ENCODE measurements around the gene MYOT.

MYOT gene

DNA sequence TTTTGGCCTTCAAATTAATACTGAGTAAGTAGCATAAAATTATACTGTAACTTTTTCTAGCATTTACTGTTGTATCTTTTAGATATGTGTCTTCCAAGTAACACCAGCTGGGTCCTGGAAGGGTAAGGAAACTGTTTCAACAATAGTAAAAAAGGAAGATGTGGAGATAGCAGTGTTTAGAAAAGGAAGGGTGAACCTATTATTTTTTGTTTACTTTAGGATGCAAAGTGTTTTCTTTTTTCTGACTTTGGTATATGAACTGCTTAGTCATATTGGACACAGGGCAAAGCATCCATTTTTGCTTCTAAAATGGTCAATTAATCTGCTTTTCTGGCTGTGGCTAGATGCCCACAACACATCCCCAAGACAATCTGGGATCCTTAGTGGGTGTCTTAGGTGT is 26.9 kb downstream of the MYOT start:
- no peaks in the 10 kb centered on the region for H3F3A ChIP-seq (ENCODE audit: insufficient read depth, low read length)
- TF ChIP-seq EZH2 (optimal IDR thresholded peaks at IDR 0.05; ENCODE audit: low read depth, low read length) (no peak), EZH2phosphoT487 (IDR thresholded peaks at IDR 0.05; ENCODE audit: low read length) (no peak)
- TF ChIP-seq, protein P1, sequence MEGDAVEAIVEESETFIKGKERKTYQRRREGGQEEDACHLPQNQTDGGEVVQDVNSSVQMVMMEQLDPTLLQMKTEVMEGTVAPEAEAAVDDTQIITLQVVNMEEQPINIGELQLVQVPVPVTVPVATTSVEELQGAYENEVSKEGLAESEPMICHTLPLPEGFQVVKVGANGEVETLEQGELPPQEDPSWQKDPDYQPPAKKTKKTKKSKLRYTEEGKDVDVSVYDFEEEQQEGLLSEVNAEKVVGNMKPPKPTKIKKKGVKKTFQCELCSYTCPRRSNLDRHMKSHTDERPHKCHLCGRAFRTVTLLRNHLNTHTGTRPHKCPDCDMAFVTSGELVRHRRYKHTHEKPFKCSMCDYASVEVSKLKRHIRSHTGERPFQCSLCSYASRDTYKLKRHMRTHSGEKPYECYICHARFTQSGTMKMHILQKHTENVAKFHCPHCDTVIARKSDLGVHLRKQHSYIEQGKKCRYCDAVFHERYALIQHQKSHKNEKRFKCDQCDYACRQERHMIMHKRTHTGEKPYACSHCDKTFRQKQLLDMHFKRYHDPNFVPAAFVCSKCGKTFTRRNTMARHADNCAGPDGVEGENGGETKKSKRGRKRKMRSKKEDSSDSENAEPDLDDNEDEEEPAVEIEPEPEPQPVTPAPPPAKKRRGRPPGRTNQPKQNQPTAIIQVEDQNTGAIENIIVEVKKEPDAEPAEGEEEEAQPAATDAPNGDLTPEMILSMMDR (IDR thresholded peaks at IDR 0.05; ENCODE audit: low read length): no peak
- no peaks in the 10 kb centered on the region for H3K36me3 ChIP-seq (replicated peaks; ENCODE audit: insufficient read depth, low read length)
- H3K79me2 ChIP-seq (ENCODE audit: low read length): no peaks in the 10 kb centered on the region
- no peak overlapping the region for H2AFZ ChIP-seq (ENCODE audit: low read length)
- H3K9me2 ChIP-seq (replicated peaks; ENCODE audit: insufficient read depth, low read length): no peaks in the 10 kb centered on the region
- no peaks in the 10 kb centered on the region for H4K20me1 ChIP-seq (ENCODE audit: insufficient read depth, low read length)
- H3K4me3 ChIP-seq (ENCODE audit: low read length): no peak overlapping the region
- DNase-seq: no peak
- no peak overlapping the region for H3K4me2 ChIP-seq (ENCODE audit: low read depth, low read length)
- no peaks in the 10 kb centered on the region for H3K9me3 ChIP-seq (replicated peaks; ENCODE audit: insufficient read depth, low read length)
- no peaks in the 10 kb centered on the region for H3K4me1 ChIP-seq (ENCODE audit: low read length)
- no peaks in the 10 kb centered on the region for H3K27me3 ChIP-seq (replicated peaks; ENCODE audit: insufficient read depth, low read length)
- H3K9ac ChIP-seq (ENCODE audit: low read length): no peak overlapping the region
- no peak overlapping the region for H3K27ac ChIP-seq (ENCODE audit: low read length)

DNA sequence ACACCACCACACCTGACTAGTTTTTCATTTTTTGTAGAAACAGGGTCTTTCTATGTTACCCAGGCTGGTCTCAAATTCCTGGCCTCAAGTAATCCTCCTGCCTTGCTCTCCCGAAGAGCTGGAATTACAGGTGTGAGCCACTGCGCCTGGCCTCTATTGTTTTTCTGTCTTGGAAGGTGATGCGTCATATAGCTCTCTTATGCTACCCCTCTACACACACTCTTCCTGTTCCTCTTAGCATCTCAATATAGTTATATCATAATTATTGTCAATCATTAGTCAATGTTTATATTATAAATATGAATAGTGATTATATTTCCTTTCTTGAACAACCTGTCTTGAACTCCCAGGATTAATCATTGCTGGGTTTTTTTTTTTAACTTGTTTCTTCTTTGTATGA is 28.9 kb downstream of the MYOT start:
- Histone ChIP-seq H3F3A (ENCODE audit: insufficient read depth, low read length) (no peaks in the 10 kb centered on the region), H4K20me1 (ENCODE audit: insufficient read depth, low read length) (no peaks in the 10 kb centered on the region), H3K9me3 (replicated peaks; ENCODE audit: insufficient read depth, low read length) (no peaks in the 10 kb centered on the region), H3K4me1 (ENCODE audit: low read length) (no peaks in the 10 kb centered on the region), H3K36me3 (replicated peaks; ENCODE audit: insufficient read depth, low read length) (no peaks in the 10 kb centered on the region), H3K79me2 (ENCODE audit: low read length) (no peaks in the 10 kb centered on the region), H3K4me3 (ENCODE audit: low read length) (no peak overlapping the region), H3K4me2 (ENCODE audit: low read depth, low read length) (no peak overlapping the region), H2AFZ (ENCODE audit: low read length) (no peak overlapping the region), H3K27me3 (replicated peaks; ENCODE audit: insufficient read depth, low read length) (no peaks in the 10 kb centered on the region), H3K9me2 (replicated peaks; ENCODE audit: insufficient read depth, low read length) (no peaks in the 10 kb centered on the region), H3K27ac (ENCODE audit: low read length) (no peak overlapping the region), H3K9ac (ENCODE audit: low read length) (no peak overlapping the region)
- TF ChIP-seq EZH2 (optimal IDR thresholded peaks at IDR 0.05; ENCODE audit: low read depth, low read length) (no peak), EZH2phosphoT487 (IDR thresholded peaks at IDR 0.05; ENCODE audit: low read length) (no peak)
- TF ChIP-seq, protein P1 (IDR thresholded peaks at IDR 0.05; ENCODE audit: low read length): no peak
- DNase-seq: no peak

DNA sequence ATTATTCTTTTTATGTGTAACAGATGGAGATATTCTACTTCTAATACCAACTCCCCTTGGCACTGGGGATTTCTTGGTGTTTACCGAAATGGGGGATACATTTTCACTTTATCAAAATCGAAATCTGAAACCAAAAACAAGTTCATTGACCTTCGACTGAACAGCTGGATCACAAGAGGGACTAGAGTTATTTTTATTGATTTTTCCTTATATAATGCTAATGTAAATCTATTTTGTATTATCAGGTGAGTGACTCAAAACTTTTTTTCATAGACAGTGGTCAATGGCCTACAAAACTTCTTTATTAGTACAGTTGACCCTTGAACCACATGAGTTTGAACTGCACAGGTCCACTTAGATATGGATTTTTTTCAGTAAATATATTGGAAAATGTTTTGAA is 31.8 kb downstream of the MYOT start:
- Histone ChIP-seq H3K4me1 (ENCODE audit: low read length) (no peaks in the 10 kb centered on the region), H3K27ac (ENCODE audit: low read length) (no peak overlapping the region), H3K4me2 (ENCODE audit: low read depth, low read length) (no peak overlapping the region), H3F3A (ENCODE audit: insufficient read depth, low read length) (no peaks in the 10 kb centered on the region), H3K9me2 (replicated peaks; ENCODE audit: insufficient read depth, low read length) (no peaks in the 10 kb centered on the region), H3K4me3 (ENCODE audit: low read length) (no peak overlapping the region), H3K9me3 (replicated peaks; ENCODE audit: insufficient read depth, low read length) (no peaks in the 10 kb centered on the region), H3K36me3 (replicated peaks; ENCODE audit: insufficient read depth, low read length) (no peaks in the 10 kb centered on the region), H3K27me3 (replicated peaks; ENCODE audit: insufficient read depth, low read length) (no peaks in the 10 kb centered on the region), H4K20me1 (ENCODE audit: insufficient read depth, low read length) (no peaks in the 10 kb centered on the region), H2AFZ (ENCODE audit: low read length) (no peak overlapping the region), H3K79me2 (ENCODE audit: low read length) (no peaks in the 10 kb centered on the region), H3K9ac (ENCODE audit: low read length) (no peak overlapping the region)
- TF ChIP-seq EZH2phosphoT487 (IDR thresholded peaks at IDR 0.05; ENCODE audit: low read length): no peak
- TF ChIP-seq, protein P1 (IDR thresholded peaks at IDR 0.05; ENCODE audit: low read length): no peak
- TF ChIP-seq EZH2 (optimal IDR thresholded peaks at IDR 0.05; ENCODE audit: low read depth, low read length): no peak
- no peak for DNase-seq
